Skeletal muscle tissue (tissue), 4 donors: Measurements from ENCODE around the gene NCF2. TPM values are rescaled to one million over a fixed set of nuclear protein-coding genes. Genes with fewer than 3 reads are reported as not detected.

Experiments used
- H3K27ac ChIP-seq: one replicate; pipeline ENCODE4 v1.7.0; 2013; ENCODE audit warnings: mild to moderate bottlenecking, low read depth, low read length, inconsistent platforms
- H3K27me3 ChIP-seq, 3 donors: one replicate each; pipeline ENCODE4 v1.7.0; 2013; ENCODE audit warnings: low read length in 3 of 3; ENCODE audit not compliant: control insufficient read depth in 3 of 3, insufficient read depth in 3 of 3
- H3K36me3 ChIP-seq, 3 donors: one replicate each; pipeline ENCODE4 v1.7.0; 2013; ENCODE audit warnings: low read length in 3 of 3; ENCODE audit not compliant: control insufficient read depth in 3 of 3, insufficient read depth in 3 of 3
- H3K4me1 ChIP-seq, 3 donors: one replicate each; pipeline ENCODE4 v1.7.0; 2013; ENCODE audit warnings: low read length in 3 of 3, mild to moderate bottlenecking in 3 of 3; ENCODE audit not compliant: control insufficient read depth in 3 of 3, insufficient read depth in 3 of 3
- H3K4me3 ChIP-seq, 3 donors: one replicate each; pipeline ENCODE4 v1.7.0; 2013; ENCODE audit warnings: low read length in 3 of 3
- H3K9ac ChIP-seq, 3 donors: one replicate each; pipeline ENCODE4 v1.7.0; 2013; ENCODE audit warnings: low read length in 3 of 3, mild to moderate bottlenecking in 3 of 3, moderate library complexity in 2 of 3, low read depth in 1 of 3
- H3K9me3 ChIP-seq, 3 donors: one replicate each; pipeline ENCODE4 v1.7.0; 2013; ENCODE audit warnings: low read length in 3 of 3; ENCODE audit not compliant: control insufficient read depth in 3 of 3
- total RNA-seq: library from RNA; depleted of rRNA; stranded (reverse); fragments of >200 nt; gene quantifications from one replicate; pipeline ENCODE4 v1.2.3, GENCODE V29; 2014
- donor health status: Osteomylitis.

Gene NCF2
- total RNA-seq, 1 donor from 2014 or later: 8.9 TPM

DNA sequence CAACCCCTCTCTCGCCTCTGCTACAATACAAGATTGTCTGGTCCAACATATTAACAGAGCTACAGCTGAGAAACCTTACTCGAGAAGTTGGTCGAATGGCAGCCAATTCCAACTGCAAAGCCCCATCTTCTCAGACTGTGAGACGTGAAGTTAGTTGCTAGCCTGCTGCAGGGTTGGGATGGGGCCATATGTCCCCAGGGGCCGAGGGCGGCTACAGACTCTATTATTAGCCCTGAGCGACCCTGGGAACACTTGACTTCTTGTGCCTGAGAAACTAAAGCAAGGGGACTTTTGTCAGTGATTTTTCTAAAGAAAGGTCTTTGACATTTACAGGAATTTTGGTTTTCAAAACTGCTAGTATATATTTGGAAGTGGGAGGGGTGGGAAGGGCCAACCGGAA lies 13.7 kb downstream of the NCF2 start:
- peak overlapping the region; percentile 37 for H3K27ac ChIP-seq
- no peaks in the 10 kb centered on the region for H3K36me3 ChIP-seq
- no peak overlapping the region for H3K9ac ChIP-seq
- no peaks in the 10 kb centered on the region for H3K9me3 ChIP-seq
- no peaks in the 10 kb centered on the region for H3K27me3 ChIP-seq
- peaks cover 4 to 15% (median 11%) of the 10 kb centered on the region in 3 donors for H3K4me1 ChIP-seq
- H3K4me3 ChIP-seq: no peak overlapping the region

DNA sequence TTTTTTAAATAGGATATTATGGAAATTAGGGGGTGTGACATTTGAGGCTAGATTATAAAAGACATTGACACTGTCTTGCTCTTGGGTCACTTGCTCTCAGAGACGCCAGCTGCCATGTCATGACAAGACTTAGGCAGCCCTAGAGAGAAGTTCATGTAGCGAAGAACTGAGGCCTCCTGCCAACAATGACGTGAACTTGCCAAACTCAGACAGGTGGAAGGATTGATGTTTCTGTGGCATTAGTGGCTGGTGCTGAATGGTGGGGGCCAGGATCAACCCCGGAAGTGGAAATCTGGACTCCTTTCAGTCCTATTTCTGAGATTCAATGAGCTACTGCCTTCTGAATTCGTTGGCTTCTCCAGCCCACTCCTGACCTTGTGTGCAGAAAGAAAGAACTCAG lies 14.7 kb downstream of the NCF2 start:
- no peaks in the 10 kb centered on the region for H3K27me3 ChIP-seq
- no peaks in the 10 kb centered on the region for H3K36me3 ChIP-seq
- no peak overlapping the region for H3K4me3 ChIP-seq
- no peak overlapping the region for H3K9ac ChIP-seq
- peaks cover 4 to 15% (median 11%) of the 10 kb centered on the region in 3 donors for H3K4me1 ChIP-seq
- peak overlapping the region; percentile 37 for H3K27ac ChIP-seq
- no peaks in the 10 kb centered on the region for H3K9me3 ChIP-seq

DNA sequence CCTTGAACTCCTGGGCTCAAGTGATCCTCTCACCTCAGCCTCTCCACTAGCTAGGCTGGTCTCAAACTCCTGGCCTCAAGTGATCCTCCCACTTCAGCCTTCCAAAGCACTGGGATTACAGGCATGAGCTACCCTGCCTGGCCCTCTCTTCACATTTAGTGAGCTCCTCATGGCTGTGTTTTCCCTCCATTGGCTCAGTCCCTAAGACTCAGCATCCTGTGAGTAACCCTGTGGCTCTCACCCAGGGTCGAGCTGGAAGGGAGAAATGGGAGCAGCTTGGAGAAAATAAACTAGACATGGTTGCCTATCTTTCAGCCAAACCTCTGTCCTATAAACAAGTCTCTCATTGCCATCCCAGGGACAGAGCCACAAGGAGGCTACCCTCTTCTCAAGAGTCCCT lies 17.5 kb downstream of the NCF2 start:
- Histone ChIP-seq H3K4me1 (peaks cover 2 to 13% (median 3%) of the 10 kb centered on the region in 3 donors), H3K27ac (no peak overlapping the region), H3K9ac (no peak overlapping the region), H3K36me3 (no peaks in the 10 kb centered on the region), H3K4me3 (no peak overlapping the region), H3K27me3 (no peaks in the 10 kb centered on the region), H3K9me3 (no peaks in the 10 kb centered on the region)

DNA sequence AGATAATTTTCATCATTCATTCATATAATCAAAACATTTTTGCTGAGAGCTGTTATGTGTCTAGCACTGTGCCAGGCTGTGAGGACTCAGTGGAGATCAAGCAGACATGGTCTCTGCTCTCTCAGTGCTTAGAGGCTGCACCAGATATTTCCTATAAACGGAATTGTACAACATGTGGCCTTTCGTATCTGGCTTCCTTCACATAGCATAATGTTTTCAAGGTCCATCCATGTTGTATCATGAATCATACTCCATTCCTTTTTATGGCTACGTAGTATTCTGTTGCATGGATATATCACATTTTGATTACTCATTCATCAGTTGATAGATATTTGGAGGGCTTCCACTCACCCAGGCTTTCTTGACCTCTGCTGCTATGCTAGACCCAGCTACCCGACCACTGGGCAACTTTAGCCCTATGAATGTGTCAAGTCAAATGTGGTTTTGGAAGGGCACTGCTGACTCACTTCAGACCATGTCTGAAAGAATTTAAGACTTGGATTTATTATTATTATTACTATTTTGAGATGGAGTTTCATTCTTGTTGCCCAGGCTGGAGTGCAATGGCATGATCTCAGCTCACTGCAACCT lies 18.5 kb downstream of the NCF2 start:
- Histone ChIP-seq H3K9ac (no peak overlapping the region), H3K27me3 (no peaks in the 10 kb centered on the region), H3K9me3 (no peaks in the 10 kb centered on the region), H3K27ac (no peak overlapping the region), H3K36me3 (no peaks in the 10 kb centered on the region), H3K4me1 (peaks cover 9 to 13% (median 10%) of the 10 kb centered on the region in 3 donors), H3K4me3 (no peak overlapping the region)

DNA sequence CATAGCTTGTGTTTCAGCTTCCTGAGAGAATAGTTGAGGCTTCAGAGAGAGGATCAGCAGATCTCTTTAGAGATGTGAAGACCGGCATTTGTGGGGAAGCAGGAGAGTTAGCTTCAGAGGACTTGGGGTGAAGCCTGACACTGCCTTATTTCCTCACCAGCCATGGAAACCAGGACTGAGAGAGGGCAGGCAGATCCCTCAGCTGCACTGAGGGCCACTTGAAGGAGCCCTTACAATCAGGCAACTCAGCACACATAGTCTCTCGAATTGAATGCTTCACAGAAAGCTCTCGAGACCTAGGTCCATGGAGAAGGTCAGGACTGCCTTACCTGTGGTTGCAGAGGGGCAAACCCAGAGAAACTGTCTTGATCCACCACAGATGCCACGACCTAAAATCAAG lies 19.8 kb downstream of the NCF2 start:
- H3K27me3 ChIP-seq: peaks cover 0 to 2% (median 0%) of the 10 kb centered on the region in 3 donors
- peaks cover 6 to 13% (median 8%) of the 10 kb centered on the region in 3 donors for H3K4me1 ChIP-seq
- no peak overlapping the region for H3K27ac ChIP-seq
- no peak overlapping the region for H3K4me3 ChIP-seq
- no peaks in the 10 kb centered on the region for H3K9me3 ChIP-seq
- H3K9ac ChIP-seq: no peak overlapping the region
- no peaks in the 10 kb centered on the region for H3K36me3 ChIP-seq

DNA sequence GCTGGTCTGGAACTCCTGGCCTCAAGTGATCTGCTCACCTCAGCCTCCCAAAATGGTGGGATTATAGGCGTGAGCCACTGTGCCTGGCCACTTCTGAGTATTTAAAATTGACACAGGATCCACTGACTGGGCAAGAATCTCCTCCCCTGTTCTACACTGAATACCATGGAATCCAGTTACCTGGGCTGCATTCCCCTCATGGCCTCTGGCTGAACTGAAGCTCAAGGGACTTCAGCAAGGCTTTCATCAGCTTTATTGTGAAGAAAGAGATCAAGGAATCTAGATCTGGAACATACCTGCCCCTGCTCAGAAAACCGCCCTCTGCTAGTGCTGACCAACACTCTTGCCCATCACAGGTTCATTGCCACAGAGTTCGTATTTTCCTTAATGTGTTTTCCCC lies 20.5 kb downstream of the NCF2 start:
- H3K9ac ChIP-seq: no peak overlapping the region
- H3K27ac ChIP-seq: no peak overlapping the region
- H3K27me3 ChIP-seq: peaks cover 0 to 6% (median 1%) of the 10 kb centered on the region in 3 donors
- no peak overlapping the region for H3K4me3 ChIP-seq
- peaks cover 6 to 13% (median 8%) of the 10 kb centered on the region in 3 donors for H3K4me1 ChIP-seq
- H3K9me3 ChIP-seq: no peaks in the 10 kb centered on the region
- H3K36me3 ChIP-seq: no peaks in the 10 kb centered on the region

DNA sequence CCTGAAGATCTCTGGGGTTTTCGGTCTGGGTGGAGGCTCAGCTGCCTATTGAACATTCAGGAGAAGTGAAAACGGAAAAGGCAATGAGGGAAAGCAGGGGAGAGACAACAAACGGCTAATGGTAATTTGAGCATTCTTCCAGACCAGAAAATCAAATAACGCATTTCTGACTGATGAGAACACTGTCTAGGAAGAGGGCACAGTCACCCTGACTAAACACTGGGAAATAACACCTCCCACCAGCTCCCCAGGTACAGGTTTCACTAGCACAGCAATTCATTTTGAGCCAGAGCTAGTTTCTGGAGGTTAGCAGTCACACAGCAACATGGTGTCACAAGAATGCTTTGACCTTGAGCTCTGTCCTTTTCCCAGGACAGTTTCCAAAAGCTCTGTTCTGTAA lies 21.1 kb downstream of the NCF2 start:
- Histone ChIP-seq H3K4me1 (peaks cover 6 to 13% (median 8%) of the 10 kb centered on the region in 3 donors), H3K4me3 (no peak overlapping the region), H3K27ac (peak overlapping the region; percentile 60), H3K36me3 (no peaks in the 10 kb centered on the region), H3K27me3 (peaks cover 0 to 6% (median 3%) of the 10 kb centered on the region in 3 donors), H3K9ac (no peak overlapping the region), H3K9me3 (no peaks in the 10 kb centered on the region)

DNA sequence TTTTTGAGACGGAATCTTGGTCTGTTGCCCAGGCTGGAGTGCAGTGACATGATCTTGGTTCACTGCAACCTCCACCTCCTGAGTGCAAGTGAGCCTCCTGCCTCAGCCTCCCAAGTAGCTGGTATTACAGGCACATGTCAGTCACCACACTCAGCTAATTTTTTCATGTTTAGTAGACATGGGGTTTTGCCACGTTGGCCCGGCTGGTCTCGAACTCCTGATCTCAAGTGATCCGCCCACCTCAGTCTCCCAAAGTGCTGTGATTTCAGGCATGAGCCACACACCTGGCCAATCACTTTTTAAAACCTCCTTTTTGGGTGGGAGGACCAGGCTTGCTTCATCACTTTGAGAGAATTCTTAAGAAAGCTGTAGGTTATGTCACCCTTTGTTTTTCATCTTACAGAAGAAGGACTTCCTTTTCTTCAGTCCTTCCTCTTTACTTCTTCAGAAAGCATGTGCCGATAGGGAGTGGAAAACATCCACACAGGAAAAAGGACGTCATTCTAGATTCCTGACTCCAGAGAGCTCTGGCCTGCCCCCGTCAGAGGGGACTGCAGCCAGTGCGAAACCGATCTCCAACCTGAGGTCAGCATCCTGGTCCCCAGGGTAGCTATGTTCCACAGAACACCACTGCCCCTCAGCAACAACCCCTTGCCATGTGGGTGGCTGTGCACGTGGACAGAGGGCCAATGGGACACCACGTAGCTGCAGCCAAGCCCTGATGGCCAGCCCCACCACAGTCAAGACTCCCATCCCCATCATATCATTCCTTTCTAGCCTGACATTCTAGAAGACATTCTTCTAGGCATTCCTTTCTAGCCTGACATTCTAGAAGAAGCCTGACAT lies 21.9 kb downstream of the NCF2 start:
- peaks cover 6 to 13% (median 8%) of the 10 kb centered on the region in 3 donors for H3K4me1 ChIP-seq
- peak overlapping the region; percentile 60 for H3K27ac ChIP-seq
- H3K36me3 ChIP-seq: no peaks in the 10 kb centered on the region
- H3K9me3 ChIP-seq: no peaks in the 10 kb centered on the region
- no peak overlapping the region for H3K4me3 ChIP-seq
- H3K9ac ChIP-seq: no peak overlapping the region
- H3K27me3 ChIP-seq: peaks cover 0 to 6% (median 3%) of the 10 kb centered on the region in 3 donors

DNA sequence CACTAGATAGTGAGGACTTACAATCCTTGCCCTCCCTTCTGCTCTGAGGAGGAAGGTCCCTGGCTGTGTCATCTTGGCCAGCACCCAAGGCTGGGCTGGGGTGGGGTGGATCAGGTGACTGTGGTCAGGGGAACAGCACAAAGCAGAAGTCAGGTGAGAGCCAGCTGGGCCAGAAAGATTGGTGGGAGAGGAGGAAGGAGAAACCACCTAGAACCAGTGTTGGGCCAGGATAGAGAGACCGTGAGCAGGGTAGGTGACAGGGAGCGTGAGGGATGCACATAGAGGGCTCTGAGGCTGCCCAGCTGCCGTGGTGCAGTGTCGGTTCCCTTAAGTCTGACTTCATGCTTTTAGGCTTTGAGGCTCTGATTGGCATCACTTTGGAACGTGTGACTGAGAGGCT lies 22.7 kb downstream of the NCF2 start:
- H3K4me3 ChIP-seq: no peak overlapping the region
- H3K27ac ChIP-seq: peak overlapping the region; percentile 10
- H3K27me3 ChIP-seq: peaks cover 0 to 10% (median 3%) of the 10 kb centered on the region in 3 donors
- no peaks in the 10 kb centered on the region for H3K9me3 ChIP-seq
- no peaks in the 10 kb centered on the region for H3K36me3 ChIP-seq
- H3K9ac ChIP-seq: no peak overlapping the region
- H3K4me1 ChIP-seq: peaks cover 6 to 13% (median 8%) of the 10 kb centered on the region in 3 donors

DNA sequence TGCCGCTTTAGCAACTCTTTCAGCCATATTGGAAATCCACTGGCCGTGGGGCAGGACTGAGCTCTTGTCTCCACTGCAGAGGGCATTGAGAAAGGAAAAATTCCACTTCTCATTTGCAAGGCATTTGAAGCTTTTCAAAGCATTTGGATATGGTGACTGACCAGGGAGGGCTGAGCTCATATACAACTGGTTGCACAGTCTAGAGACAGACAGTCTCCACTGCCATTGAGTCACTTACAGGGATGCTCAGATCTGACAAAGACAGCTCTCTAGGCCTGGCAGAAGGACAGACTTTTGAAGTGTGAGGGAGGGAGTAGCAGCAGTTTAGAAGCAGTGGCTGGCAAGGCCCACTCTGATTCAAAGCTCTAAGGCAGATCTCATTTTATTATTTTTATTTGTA lies 24.2 kb downstream of the NCF2 start:
- Histone ChIP-seq H3K36me3 (no peaks in the 10 kb centered on the region), H3K4me3 (no peak overlapping the region), H3K27me3 (peaks cover 0 to 10% (median 3%) of the 10 kb centered on the region in 3 donors), H3K9ac (no peak overlapping the region), H3K4me1 (peaks cover 6 to 13% (median 8%) of the 10 kb centered on the region in 3 donors), H3K9me3 (no peaks in the 10 kb centered on the region), H3K27ac (no peak overlapping the region)
